GM20431 (cell line): ENCODE results near the gene EHD3.

Experiments used
- in situ Hi-C: fragments of 300-500 bp; cut with MseI, MboI; formaldehyde crosslinking; loops from one replicate; pipeline ENCODE4 v1.15.0; 2020; ENCODE audit warnings: low sequenced_read_pairs; ENCODE audit not compliant: unreplicated experiment

The EHD3 gene

GRCh38 chr2:31234683-31235503 is 941 bp downstream of the EHD3 start:
- in situ Hi-C loops: no loop called here

GRCh38 chr2:31235504-31235902 is 1.6 kb downstream of the EHD3 start:
- in situ Hi-C loops: no loop called here

GRCh38 chr2:31236433-31237205 is 2.7 kb downstream of the EHD3 start:
- in situ Hi-C loops: no loop called here

GRCh38 chr2:31237348-31238017 is 3.5 kb downstream of the EHD3 start:
- in situ Hi-C loops: no loop called here

- in situ Hi-C loops: no loop called here
These were observed 4.4 kb downstream of the EHD3 start for GRCh38 chr2:31238126-31238905.

GRCh38 chr2:31238906-31239592 is 5.1 kb downstream of the EHD3 start:
- in situ Hi-C loops: no loop called here

GRCh38 chr2:31239593-31240177 is 5.7 kb downstream of the EHD3 start:
- in situ Hi-C loops: no loop called here

GRCh38 chr2:31240381-31241365 is 6.7 kb downstream of the EHD3 start:
- in situ Hi-C loops: no loop called here

GRCh38 chr2:31241625-31242270 is 7.8 kb downstream of the EHD3 start:
- in situ Hi-C loops: no loop called here

GRCh38 chr2:31243053-31243452 is 9.1 kb downstream of the EHD3 start:
- in situ Hi-C loops: no loop called here

- in situ Hi-C loops: no loop called here
These were observed 10.1 kb downstream of the EHD3 start for GRCh38 chr2:31244101-31244500.

- in situ Hi-C loops: no loop called here
These were observed 12.4 kb downstream of the EHD3 start for GRCh38 chr2:31246184-31246852.

GRCh38 chr2:31247711-31248110 is 13.8 kb downstream of the EHD3 start:
- in situ Hi-C loops: no loop called here

- in situ Hi-C loops: no loop called here
These were observed 14.2 kb downstream of the EHD3 start for GRCh38 chr2:31248139-31248538.

GRCh38 chr2:31249009-31249690 is 15.2 kb downstream of the EHD3 start:
- in situ Hi-C loops: no loop called here

- in situ Hi-C loops: no loop called here
These were observed 17.1 kb downstream of the EHD3 start for GRCh38 chr2:31251018-31251417.
